GM19035 (cell line): ENCODE data around the gene CALY.
"Not testable (repeated sequence)": the region's sequence is repeated elsewhere in the genome, so short reads cannot be mapped to it uniquely, and the experiment has no call there.

Source experiments
- ATAC-seq: cut with Tn5 transposase; IDR thresholded peaks from one replicate; pipeline ENCODE4 v1.9.1; 2021; ENCODE audit not compliant: unreplicated experiment

The CALY gene

GRCh38 chr10:133336577-133337369 is at the start of gene CALY:
CALY (minus strand) TSS chr10:133336896; CDS start chr10:133328989, 7,907 bp downstream.
- no peak for ATAC-seq

GRCh38 chr10:133385214-133385613 is 48.5 kb upstream of the CALY start:
- no peak for ATAC-seq

- ATAC-seq: no peak
Observed at GRCh38 chr10:133384071-133384470, 47.4 kb upstream of the CALY start.

- ATAC-seq: no peak
Observed at GRCh38 chr10:133383551-133383950, 46.9 kb upstream of the CALY start.

GRCh38 chr10:133381036-133381435 is 44.3 kb upstream of the CALY start:
- no peak for ATAC-seq

- no peak for ATAC-seq
Observed at GRCh38 chr10:133379801-133380666, 43.3 kb upstream of the CALY start.

- peak; percentile 57 for ATAC-seq
Observed at GRCh38 chr10:133379152-133379800, 42.6 kb upstream of the CALY start, which contains the start of gene PAOX. PAOX (plus strand) TSS chr10:133379262; CDS start chr10:133379317, 55 bp downstream.

GRCh38 chr10:133378251-133379096 is 41.8 kb upstream of the CALY start:
- ATAC-seq: peak; percentile 40

- no peak for ATAC-seq
Observed at GRCh38 chr10:133377818-133378250, 41.1 kb upstream of the CALY start.

- no peak for ATAC-seq
Observed at GRCh38 chr10:133377025-133377817, 40.5 kb upstream of the CALY start.

- not testable (repeated sequence) for ATAC-seq
Observed at GRCh38 chr10:133376183-133376582, 39.5 kb upstream of the CALY start.

GRCh38 chr10:133375357-133376115 is 38.8 kb upstream of the CALY start:
- no peak for ATAC-seq

- peak; percentile 94 for ATAC-seq
Observed at GRCh38 chr10:133373174-133374090, 36.7 kb upstream of the CALY start, which contains the start of gene ECHS1. ECHS1 (minus strand) TSS chr10:133373354; CDS start chr10:133373333, 21 bp downstream.

GRCh38 chr10:133372507-133372906 is 35.8 kb upstream of the CALY start:
- ATAC-seq: no peak

GRCh38 chr10:133370030-133370786 is 33.5 kb upstream of the CALY start:
- ATAC-seq: no peak

- ATAC-seq: no peak
Observed at GRCh38 chr10:133368153-133368552, 31.5 kb upstream of the CALY start.

GRCh38 chr10:133367461-133367860 is 30.8 kb upstream of the CALY start:
- not testable (repeated sequence) for ATAC-seq
